Muscle of arm (tissue), 14 donors: Measurements from ENCODE around the gene APOL2. TPM values are rescaled to one million over a fixed set of nuclear protein-coding genes. Genes with fewer than 3 reads are reported as not detected.
"Not testable (repeated sequence)": the region's sequence is repeated elsewhere in the genome, so short reads cannot be mapped to it uniquely, and the experiment has no call there.

Experiments used
- DNase-seq: peaks from one replicate; pipeline ENCODE4 v3.0.0-alpha.2; 2013
- long read RNA-seq, 11 donors: transcript quantifications; one replicate each; lab custom pipeline, GENCODE V29; 2026
- polyA plus RNA-seq, 12 donors: library from polyadenylated mRNA; unstranded; fragments of 120-200 nt; gene quantifications; one replicate each; pipeline ENCODE4 v1.2.1, GENCODE V29; 2013; ENCODE audit not compliant: insufficient read length in 12 of 12

The APOL2 gene, protein sequence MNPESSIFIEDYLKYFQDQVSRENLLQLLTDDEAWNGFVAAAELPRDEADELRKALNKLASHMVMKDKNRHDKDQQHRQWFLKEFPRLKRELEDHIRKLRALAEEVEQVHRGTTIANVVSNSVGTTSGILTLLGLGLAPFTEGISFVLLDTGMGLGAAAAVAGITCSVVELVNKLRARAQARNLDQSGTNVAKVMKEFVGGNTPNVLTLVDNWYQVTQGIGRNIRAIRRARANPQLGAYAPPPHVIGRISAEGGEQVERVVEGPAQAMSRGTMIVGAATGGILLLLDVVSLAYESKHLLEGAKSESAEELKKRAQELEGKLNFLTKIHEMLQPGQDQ
- polyA plus RNA-seq = 100 to 1,000 TPM in 1 of 12 donors, 10 to 100 TPM in 11; 15.2 to 170 (median 21.8) TPM
- long read RNA-seq, donor 1, partial matches to known transcripts = 0 of 1 reads
- long read RNA-seq, donor 1, other reads (novel, unspliced or antisense) = 0 of 1 reads
- long read RNA-seq, donor 2, partial matches to known transcripts = 0 of 3 reads
- long read RNA-seq, donor 2, other reads (novel, unspliced or antisense) = 0 of 3 reads
- long read RNA-seq, donor 3, partial matches to known transcripts = 0 of 1 reads
- long read RNA-seq, donor 3, other reads (novel, unspliced or antisense) = 0 of 1 reads
- long read RNA-seq, donor 4 = 0 reads
- long read RNA-seq, donor 5, partial matches to known transcripts = 0 of 4 reads
- long read RNA-seq, donor 5, other reads (novel, unspliced or antisense) = 0 of 4 reads
- long read RNA-seq, donor 6, partial matches to known transcripts = 0 of 1 reads
- long read RNA-seq, donor 6, other reads (novel, unspliced or antisense) = 0 of 1 reads
- long read RNA-seq, donor 7, partial matches to known transcripts = 0 of 1 reads
- long read RNA-seq, donor 7, other reads (novel, unspliced or antisense) = 0 of 1 reads
- long read RNA-seq, donor 8, partial matches to known transcripts = 0 of 1 reads
- long read RNA-seq, donor 8, other reads (novel, unspliced or antisense) = 0 of 1 reads
- long read RNA-seq, donor 9, partial matches to known transcripts = 0 of 3 reads
- long read RNA-seq, donor 9, other reads (novel, unspliced or antisense) = 0 of 3 reads
- long read RNA-seq, donor 10, transcript APOL2-202 (5 exons, 2,551 nt) = major isoform, 5 of 5 reads
- long read RNA-seq, donor 10, partial matches to known transcripts = 0 of 5 reads
- long read RNA-seq, donor 10, other reads (novel, unspliced or antisense) = 0 of 5 reads
- long read RNA-seq, donor 11, partial matches to known transcripts = 0 of 4 reads
- long read RNA-seq, donor 11, other reads (novel, unspliced or antisense) = 0 of 4 reads

DNA sequence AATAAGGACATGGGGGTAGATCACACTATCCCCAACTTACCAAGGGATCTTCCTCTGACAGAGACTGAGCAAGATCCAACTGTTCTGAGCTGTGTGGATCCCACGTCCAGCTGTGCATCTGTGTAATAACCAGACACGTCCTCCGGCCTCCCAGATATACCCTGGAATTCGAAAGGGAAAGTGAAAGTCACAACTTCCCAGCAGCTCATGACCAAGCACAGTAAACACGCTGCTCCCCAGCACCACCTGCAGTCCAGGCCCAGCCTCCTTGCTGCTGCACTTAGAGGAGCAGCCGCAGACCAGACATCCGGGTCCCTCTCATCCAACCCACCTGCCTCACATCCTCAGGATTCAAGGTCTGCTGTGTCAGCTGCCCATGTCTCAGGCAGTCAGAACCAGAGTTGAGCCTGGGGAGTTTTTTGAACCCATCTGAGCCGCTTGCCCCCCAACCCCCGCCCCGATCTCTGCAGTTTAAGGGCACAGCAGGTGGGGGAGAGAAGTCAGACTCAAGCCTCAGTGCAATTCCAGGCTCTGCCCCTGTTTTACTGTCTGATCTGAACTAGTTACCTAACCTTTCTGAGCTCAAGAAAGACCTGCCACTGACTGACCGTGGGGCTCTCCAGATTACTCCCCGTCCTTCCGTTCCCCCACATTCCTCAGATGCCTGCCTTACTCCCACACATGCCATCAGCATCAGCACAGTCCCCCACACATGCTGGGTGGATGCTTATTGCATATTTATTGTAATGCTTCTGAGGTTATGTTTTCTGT is at the start of gene APOL2:
APOL2 (minus strand) TSS at position 127 of the 771 bp plus-strand sequence. CDS start 6,365 bp downstream, outside the sequence.
- peak; percentile 92 for DNase-seq

DNA sequence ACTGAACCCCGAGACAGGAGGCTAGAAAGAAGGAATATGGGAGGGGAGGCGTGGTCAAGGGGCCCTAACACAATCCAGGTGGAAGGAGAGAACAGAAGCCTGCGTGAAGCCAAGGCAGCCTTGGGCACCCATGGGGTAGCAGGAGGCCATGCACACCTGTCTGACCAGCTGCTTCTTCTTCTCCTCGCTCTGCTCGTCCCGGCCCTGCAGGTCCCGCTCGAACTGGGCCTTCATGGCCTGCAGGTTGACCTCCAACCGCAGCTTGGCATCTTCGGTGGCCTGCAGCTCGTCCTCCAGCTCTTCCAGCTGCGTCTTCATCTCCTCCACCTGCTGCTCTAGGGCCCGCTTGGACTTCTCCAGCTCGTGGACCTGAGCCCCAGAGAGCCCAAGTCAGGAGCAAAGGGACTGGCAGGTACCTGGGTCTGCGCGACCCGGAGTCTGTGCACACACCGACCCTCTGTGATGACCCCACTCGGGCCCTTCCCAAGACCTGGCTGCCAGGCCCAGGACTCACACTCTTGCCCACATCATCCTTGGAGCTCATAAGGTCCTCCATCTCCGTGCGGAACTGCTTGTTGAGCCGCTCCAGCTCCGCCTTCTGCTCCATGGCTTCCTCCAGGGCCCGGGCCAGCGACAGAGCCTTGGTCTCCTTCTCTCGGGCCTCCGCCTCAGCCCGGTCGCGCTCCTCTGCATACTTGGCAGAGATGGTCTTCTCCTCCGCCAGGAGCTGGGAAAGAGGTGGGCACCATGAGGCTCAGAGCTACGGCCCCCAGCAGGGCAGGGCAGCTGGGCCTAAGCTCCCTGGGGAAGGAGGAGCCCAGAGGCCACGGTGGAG is 49.5 kb upstream of the APOL2 start:
- DNase-seq = no peak

DNA sequence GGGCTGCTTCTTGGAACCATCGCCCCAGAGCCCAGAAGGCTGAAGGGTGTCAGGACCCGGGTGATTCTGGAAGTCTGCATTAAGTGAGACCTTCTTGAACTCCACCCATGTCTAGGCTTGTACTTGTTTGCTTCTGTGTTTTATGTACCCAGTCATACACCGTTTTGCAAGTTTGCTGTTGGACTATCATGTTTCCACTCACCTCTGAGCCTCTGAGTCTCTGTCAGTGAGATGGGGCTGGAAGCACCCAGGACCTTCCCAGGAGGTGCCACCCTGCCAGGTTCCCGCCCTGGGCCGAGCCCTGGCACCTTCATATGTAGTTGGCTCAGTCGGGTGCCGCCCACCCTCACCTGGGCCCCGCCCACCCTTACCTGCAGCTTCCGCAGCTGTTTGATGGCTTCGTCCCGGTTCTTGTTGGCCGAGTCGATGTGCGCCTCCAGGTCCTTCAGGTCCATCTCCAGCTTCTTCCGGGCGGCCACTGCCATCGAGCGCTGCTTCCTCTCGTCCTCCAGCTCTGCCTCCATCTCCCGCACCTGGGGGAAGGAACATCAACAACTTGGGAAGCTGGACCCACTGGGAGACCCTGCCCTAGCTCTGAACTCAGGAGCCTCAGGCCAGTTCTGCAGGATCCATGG is 48.7 kb upstream of the APOL2 start:
- DNase-seq = no peak

DNA sequence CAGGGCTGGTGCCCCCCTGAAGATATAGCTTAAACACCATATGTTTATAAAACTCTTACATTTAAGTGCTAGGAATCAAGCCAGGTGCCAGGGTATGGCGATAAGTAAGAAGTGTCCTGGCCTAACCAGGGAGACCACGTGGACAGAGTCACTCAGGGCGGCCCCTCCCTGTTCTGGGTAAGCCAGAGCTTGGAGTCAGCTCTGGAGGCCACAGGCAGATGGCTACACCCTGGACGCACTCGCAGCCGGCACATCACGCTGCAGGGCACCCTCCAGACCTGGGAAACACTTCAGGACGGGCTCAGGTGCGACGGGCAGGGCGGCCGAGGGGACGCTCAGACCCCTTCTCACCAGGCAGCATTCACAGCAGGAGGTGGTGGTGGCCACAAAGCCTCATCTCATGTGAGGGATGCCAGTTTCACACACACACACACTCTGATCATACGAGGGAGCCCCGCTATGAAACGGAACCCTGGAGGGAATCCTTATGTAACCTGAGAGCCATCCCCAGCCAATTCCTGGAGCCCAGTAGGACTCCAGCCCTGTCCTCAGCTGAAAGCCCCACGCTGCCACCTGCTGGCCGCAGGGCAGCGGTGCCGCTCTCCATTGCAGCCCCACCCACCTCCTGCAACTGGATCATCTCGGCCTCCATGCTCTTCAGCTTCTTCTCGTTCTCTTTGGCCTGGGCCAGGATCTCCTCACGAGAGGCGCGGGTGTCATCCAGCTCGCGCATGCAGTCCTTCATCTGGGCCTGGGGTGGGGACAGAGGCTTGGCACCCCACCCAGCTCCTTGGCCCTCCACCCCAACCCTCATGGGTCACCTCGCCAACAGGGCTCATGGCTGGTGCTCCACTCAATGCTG is 47.0 kb upstream of the APOL2 start:
- peak; percentile 82 for DNase-seq

DNA sequence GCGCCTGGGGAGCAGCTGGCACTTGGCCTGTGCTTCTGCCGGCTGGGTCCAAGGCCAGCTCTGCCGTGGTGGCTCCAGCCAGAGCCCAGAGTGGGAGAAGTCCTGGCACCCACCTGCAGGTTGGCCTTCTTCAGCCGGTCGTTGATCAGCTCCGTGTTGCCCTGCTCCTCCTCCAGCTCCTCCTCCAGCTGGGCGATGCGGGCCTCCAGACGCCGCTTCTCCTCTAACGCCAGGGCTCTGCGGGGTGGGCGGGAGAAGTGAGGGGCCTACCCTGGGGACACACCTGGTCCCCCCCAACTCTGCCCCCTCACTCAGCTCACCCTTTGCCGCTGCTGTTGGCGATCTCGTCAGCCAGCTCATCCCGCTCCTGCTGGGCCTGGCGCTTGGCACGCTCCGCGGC is 46.2 kb upstream of the APOL2 start:
- no peak for DNase-seq

DNA sequence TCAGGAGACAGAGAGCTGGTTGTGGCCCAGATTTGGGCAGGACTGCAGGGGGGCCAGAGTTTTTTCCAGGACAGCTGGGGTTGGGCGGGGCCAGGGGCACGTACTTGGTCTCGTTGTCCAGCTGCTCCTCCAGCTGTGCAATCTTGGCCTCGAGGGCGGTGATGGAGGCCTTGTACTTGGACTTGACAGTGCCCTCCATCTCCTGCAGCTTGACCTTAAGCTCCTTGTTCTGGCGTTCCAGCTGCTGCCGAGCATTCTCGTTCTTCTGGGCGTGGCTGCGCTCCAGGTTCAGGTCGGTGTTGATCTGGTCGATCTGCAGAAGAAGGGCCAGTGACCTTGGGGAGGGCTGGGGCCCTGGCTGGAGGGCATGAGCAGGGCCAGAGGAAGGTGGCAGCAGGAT is 45.7 kb upstream of the APOL2 start:
- DNase-seq = no peak

DNA sequence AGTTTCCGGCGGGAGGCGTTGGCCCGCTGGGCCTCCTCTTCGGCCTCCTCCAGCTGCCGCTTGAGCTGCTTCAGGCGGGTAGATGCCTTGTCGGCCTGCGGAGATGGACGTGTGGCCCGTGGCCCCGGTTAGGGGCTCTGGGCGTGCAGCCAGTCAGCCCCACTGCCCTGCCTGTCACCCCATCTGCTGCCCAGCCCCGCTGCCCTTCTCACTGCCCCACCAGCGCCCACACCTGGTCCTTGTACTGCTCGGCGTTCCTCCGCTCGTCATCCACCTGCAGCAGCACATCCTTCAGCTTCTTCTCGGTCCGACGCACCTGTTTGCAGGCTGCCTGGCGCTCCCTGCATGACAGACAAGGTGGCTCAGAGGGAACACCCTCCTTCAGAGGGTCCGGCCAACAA is 44.8 kb upstream of the APOL2 start:
- no peak for DNase-seq

DNA sequence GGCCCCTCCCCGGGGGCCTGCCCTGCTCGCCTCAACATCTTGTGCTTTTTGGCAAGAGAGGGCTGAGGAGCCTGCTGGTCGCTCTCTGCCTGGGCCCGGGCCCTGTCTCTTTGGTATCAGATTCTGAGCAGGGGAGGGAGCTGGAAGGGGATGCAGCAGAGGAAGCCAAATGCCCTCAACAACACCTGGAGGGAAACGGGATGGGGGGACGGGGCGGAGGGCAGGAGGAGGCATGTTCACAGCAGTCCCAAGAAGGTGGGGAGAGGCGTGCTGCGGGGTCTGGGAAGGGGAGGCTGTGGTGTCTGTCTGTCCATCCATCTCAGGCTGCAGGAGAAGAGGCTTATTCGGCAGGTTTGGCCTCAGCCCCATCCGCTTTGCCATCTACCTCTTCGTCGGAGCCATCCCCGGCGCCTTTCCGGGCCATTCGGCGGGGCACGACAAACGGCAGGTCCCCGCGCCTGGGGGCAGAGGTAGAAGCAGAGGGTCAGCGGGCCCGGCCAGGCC is 43.1 kb upstream of the APOL2 start:
- no peak for DNase-seq

DNA sequence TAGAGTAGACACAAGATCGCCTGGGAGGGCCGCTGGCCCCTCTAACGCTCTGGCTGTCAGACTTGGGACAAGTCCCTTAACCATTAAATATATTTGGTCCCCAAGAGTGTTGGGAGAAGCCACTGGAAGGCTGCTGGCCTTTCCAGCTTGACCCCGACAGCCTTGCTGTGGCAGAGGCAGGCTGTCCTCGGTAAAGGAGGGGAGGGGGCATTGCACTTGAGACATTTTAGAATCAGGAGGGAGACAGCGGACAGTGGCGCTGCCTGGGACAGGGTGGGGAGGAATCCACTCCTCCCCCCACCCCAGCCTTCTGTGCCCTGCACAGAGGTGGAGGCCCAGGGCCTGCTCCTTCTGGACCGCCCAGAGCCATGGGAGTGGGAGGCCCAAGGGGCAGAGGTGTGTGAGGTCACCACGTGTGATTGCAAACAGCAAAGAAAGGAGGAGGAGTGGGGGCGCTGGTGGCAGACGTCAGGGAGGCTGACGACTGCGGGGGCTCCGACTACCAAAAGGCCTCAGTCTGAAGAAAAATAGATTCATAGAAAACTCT is 42.5 kb upstream of the APOL2 start:
- DNase-seq = no peak

DNA sequence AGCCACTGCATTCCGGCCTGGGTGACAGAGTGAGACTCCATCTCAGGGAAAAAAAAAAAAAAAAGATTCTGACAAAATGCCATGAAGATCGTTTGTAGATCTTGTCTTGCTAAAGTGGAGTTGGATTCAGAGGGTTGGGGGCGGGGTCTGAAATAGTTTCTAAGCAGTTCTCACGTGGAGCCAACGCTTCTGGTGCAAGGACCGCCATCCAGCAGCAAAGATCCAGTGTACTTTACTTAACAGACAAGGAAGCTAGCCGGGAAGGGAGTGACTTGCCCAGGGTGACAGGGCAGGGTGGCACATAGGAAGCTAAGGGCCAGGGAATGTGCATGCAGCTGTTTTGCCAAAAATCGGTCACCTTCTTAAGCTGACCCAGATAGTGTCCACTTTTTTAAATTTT is 41.1 kb upstream of the APOL2 start:
- no peak for DNase-seq

DNA sequence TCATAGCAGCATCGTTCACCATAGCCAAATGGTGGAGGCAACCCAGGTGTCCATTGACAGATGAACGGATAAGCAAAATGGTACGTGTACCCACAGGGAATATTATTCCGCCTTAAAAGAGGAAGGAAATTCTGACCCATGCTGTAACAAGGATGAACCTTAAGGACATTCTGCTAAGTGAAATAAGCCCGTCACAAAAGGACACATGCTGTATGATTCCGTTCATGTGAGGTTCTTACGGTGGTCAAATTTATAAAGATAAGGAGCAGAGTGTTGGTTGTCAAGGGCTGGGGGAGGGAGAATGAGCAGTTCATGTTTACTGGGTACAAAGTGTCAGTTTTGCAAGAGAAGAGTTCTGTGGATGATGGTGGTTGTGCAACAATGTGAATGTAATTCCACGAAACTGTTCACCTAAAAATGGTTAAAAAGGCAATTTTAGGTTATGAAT is 39.9 kb upstream of the APOL2 start:
- no peak for DNase-seq

DNA sequence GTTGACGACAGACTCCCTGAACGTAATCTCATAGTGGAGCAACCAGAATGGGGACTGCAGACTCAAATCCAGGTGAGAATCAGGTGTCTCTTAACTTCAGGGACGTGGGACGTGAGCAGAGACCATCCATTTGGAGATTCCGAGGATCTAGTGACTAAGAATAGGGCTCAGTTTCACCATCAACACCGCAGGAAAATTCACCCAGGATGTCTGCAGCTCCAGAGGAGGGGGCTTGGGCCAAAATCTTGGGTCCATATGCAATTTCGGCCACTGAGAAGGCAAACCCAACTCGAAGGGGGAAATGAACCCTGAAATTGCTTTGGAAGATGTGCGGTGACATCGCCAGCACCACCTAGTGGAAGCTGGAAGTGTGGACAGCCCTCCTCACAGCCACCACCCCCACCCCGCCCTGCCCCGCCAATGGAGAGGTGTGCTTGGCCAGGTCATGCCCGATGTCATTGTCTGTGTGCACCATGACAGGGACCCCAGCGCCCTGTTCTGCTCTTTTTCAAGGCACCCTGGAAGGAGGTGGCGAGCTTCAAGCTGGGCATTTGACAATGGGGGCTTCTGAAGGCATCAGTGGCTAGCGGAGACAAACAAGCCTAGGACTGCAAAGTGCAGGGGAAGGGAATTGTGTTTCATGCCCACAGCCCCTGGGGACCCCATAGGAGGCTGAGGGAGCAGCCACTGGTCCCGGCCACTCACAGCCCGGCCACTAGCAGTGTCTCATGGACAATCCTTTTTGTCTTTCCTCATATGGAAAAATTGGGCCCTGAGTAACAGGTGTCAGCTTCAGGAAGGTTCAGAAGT is 38.4 kb upstream of the APOL2 start:
- no peak for DNase-seq

DNA sequence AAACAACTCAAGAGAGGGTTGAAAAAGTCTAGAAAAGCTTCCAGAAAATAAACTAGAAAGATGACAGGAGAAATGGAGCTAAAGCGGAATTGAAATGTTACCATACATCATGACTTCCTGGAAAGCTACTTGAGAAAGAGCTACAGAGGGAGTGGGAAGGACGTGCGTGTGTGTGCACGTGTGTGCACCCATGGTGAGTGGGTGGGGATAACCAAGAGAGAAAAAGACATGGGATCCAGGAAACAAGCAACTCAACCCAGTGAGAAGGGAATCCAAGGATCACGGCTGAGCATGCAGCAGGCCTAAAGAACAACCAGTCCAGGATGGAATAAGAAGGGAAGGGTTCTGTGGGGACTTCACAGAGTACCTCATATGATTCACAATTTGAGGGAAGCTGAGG is 35.2 kb upstream of the APOL2 start:
- no peak for DNase-seq

DNA sequence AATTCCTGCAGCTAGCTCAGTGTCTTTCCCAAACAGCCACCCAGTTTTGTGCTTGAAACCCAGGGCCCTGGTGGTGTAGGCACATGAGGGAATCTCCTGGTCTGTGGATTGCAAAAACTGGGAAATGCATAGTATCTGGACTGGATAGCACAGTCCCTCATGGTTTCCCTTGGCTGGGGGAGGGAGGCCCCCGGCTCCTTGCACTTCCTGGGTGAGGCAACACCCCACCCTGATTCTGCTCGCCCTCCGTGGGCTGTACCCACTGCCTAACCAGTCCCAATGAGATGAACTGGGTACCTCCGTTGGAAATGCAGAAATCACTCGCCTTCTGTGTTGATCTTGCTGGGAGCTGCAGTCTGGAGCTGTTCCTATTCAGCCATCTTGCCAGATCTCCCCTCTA is 32.6 kb upstream of the APOL2 start:
- DNase-seq = not testable (repeated sequence)

DNA sequence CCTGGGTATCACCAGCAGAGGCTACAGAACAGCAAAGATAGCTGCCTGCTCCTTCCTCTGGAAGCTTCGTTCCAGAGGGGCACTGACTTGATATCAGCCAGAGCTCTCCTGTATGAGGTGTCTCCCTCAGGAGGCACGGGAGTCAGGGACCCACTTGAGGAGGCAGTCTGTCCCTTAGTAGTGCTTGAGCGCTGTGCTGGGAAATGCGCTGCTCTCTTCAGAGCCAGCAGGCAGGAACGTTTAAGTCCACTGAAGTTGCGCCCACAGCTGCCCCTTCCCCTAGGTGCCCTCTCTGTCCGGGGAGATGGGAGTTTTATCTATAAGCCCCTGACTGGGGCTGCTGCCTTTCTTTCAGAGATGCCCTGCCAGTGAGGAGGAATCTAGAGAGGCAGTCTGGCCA is 31.9 kb upstream of the APOL2 start:
- not testable (repeated sequence) for DNase-seq

DNA sequence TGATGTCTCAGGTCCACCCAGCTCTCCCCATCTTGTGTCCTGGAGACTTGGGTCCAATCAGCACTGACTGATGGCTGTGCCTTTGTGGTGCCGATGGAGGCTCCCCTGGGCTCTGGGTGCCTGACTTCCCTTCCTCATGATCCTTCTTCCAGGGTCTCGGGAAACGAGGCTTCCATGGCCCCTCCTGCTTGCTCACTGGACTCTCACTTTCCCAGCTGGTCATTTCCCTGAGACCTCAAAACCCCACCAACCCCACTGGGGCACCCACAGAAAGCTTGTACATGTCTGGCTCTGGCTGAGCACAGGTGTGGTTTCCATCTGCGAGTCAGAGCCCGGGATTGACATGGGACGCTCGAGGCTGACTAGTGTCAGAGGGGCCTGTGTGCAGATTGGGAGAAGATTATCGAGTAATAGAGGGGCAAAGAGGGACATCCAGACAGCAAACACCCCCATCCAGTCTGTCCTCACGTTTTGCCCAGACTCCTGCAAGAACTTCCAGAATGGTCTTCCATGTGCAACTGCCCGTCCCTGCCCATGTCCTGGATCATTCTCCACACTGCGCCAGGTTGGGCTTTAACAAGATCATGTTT is 28.7 kb upstream of the APOL2 start:
- no peak for DNase-seq

DNA sequence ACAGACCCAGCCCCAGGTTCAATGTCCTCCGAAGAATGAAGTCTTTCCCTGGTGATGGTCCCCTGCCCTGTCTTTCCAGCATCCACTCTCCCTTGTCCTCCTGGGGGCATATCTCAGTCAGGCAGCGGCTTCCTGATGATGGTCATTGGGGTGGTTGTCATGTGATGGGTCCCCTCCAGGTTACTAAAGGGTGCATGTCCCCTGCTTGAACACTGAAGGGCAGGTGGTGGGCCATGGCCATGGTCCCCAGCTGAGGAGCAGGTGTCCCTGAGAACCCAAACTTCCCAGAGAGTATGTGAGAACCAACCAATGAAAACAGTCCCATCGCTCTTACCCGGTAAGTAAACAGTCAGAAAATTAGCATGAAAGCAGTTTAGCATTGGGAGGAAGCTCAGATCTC is 27.7 kb upstream of the APOL2 start:
- no peak for DNase-seq
